HL-60 (cell line): ENCODE measurements around the gene SPATA16.

Experiments used
- POLR2AphosphoS5 ChIP-seq: IDR thresholded peaks from 2 replicates; pipeline ENCODE4 v1.6.1; 2012; ENCODE audit warnings: low read depth
- REST ChIP-seq: IDR thresholded peaks from 2 replicates; pipeline ENCODE4 v1.6.1; 2012; ENCODE audit warnings: low read depth; ENCODE audit not compliant: insufficient replicate concordance
- TF ChIP-seq, protein P1 (sequence below): IDR thresholded peaks from one replicate; pipeline ENCODE4 v1.5.1; 2011; ENCODE audit warnings: low read length, control low read depth, inconsistent platforms; ENCODE audit not compliant: insufficient read depth

DNA sequence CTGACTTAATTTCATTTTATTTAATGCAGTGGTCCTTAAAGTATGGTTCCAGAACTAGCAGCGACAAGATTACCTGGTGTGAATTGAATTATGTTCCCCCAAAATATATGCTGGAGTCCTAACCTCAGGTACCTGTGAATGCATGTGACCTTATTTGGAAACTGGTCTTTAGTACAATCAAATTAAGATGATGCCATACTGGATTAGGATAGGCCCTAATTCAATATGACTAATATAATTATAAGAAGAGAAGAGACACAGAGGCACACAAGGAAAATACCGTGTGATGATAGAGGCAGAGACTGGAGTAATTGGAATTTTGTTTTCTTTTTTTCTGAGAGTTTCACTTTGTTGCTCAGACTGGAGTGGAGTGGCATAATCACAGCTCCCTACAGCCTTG is 12.6 kb upstream of the SPATA16 start:
- TF ChIP-seq, protein P1, sequence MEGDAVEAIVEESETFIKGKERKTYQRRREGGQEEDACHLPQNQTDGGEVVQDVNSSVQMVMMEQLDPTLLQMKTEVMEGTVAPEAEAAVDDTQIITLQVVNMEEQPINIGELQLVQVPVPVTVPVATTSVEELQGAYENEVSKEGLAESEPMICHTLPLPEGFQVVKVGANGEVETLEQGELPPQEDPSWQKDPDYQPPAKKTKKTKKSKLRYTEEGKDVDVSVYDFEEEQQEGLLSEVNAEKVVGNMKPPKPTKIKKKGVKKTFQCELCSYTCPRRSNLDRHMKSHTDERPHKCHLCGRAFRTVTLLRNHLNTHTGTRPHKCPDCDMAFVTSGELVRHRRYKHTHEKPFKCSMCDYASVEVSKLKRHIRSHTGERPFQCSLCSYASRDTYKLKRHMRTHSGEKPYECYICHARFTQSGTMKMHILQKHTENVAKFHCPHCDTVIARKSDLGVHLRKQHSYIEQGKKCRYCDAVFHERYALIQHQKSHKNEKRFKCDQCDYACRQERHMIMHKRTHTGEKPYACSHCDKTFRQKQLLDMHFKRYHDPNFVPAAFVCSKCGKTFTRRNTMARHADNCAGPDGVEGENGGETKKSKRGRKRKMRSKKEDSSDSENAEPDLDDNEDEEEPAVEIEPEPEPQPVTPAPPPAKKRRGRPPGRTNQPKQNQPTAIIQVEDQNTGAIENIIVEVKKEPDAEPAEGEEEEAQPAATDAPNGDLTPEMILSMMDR, result no peak
- TF ChIP-seq REST, result no peak
- no peak for TF ChIP-seq POLR2AphosphoS5
